Liver (tissue), 3 donors: ENCODE results near the gene COL20A1.

ENCODE experiments used
- CTCF ChIP-seq: fragments of 150-350 bp; IDR thresholded peaks from 2 replicates; pipeline ENCODE4 v1.5.1; 2017; ENCODE audit warnings: improper control_type of control experiment, low read depth, low read length; ENCODE audit not compliant: missing input control
- EGR1 ChIP-seq, 2 donors: IDR thresholded peaks; 2 replicates each; pipeline ENCODE4 v1.6.1; 2016 to 2018; ENCODE audit warnings: antibody characterized with exemption in 2 of 2, low read depth in 2 of 2
- GABPA ChIP-seq, 2 donors: IDR thresholded peaks in 1 of 2; conservative IDR thresholded peaks in 1 of 2; 2 replicates each; pipeline ENCODE4 v1.6.1; 2016; ENCODE audit warnings: antibody characterized with exemption in 2 of 2, mild to moderate bottlenecking in 1 of 2, moderate library complexity in 1 of 2
- HNF4A ChIP-seq, 2 donors: conservative IDR thresholded peaks; 2 replicates each; pipeline ENCODE4 v1.6.1; 2016; ENCODE audit warnings: antibody characterized with exemption in 2 of 2, mild to moderate bottlenecking in 2 of 2
- MAX ChIP-seq: IDR thresholded peaks from 2 replicates; pipeline ENCODE4 v1.6.1; 2016; ENCODE audit warnings: antibody characterized with exemption
- NR2F2 ChIP-seq: IDR thresholded peaks from 2 replicates; pipeline ENCODE4 v1.6.1; 2016; ENCODE audit warnings: antibody characterized with exemption
- RAD21 ChIP-seq, 2 donors: IDR thresholded peaks; 2 replicates each; pipeline ENCODE4 v1.6.1; 2016; ENCODE audit warnings: antibody characterized with exemption in 2 of 2, mild to moderate bottlenecking in 2 of 2
- REST ChIP-seq: IDR thresholded peaks from 2 replicates; pipeline ENCODE4 v1.6.1; 2016; ENCODE audit warnings: antibody characterized with exemption, mild to moderate bottlenecking
- RXRA ChIP-seq, 2 donors: IDR thresholded peaks; 2 replicates each; pipeline ENCODE4 v1.6.1; 2017 to 2018; ENCODE audit warnings: antibody characterized with exemption in 2 of 2, mild to moderate bottlenecking in 1 of 2
- SP1 ChIP-seq: IDR thresholded peaks from 2 replicates; pipeline ENCODE4 v1.6.1; 2018; ENCODE audit warnings: antibody characterized with exemption, mild to moderate bottlenecking
- TAF1 ChIP-seq: conservative IDR thresholded peaks from 2 replicates; pipeline ENCODE4 v1.6.1; 2016; ENCODE audit warnings: antibody characterized with exemption, mild to moderate bottlenecking
- YY1 ChIP-seq: IDR thresholded peaks from 2 replicates; pipeline ENCODE4 v1.6.1; 2016; ENCODE audit warnings: antibody characterized with exemption, mild to moderate bottlenecking
- ZBTB33 ChIP-seq: IDR thresholded peaks from 2 replicates; pipeline ENCODE4 v1.6.1; 2016; ENCODE audit warnings: antibody characterized with exemption
- TF ChIP-seq, protein P1 (sequence below): IDR thresholded peaks from 2 replicates; pipeline ENCODE4 v1.6.1; 2016; ENCODE audit warnings: antibody characterized with exemption
- donor health status: healthy.
- donor health status: healthy.

DNA sequence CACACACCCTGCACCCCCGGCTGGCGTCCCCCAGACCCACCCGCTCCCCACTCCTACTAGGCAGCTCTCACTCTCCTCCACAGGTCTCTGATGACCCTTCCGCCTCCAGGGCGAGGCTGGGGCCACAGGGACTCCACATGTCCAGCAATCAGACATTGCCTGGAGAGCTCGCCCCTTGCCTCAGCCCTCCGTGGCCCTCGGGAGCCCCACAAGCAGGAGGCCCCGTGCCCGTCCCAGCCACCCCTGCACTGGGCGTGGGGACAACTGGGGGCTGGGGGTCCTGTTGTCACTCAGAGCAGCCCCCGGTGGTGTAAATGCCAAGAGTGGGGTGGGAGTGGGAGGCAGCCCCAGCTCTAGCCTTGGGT is 1.5 kb downstream of the COL20A1 start:
- TF ChIP-seq SP1 (no peak), CTCF (no peak), MAX (no peak), REST (no peak), RAD21 (IDR thresholded peaks at IDR 0.05) (no peak), TAF1 (no peak), YY1 (no peak), EGR1 (IDR thresholded peaks at IDR 0.05; ENCODE audit: low read depth in 2 of 2) (no peak), HNF4A (conservative IDR thresholded peaks at IDR 0.05) (no peak), RXRA (IDR thresholded peaks at IDR 0.05) (no peak), ZBTB33 (no peak), GABPA (IDR thresholded peaks at IDR 0.05 in 1 of 2, conservative IDR thresholded peaks at IDR 0.05 in 1 of 2) (no peak), NR2F2 (no peak)
- TF ChIP-seq, protein P1, sequence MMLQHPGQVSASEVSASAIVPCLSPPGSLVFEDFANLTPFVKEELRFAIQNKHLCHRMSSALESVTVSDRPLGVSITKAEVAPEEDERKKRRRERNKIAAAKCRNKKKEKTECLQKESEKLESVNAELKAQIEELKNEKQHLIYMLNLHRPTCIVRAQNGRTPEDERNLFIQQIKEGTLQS, result no peak
